Right renal pelvis (tissue), 4 donors: Measurements from ENCODE around the gene PALM. TPM values are rescaled to one million over a fixed set of nuclear protein-coding genes. Genes with fewer than 3 reads are reported as not detected.

Source experiments
- DNase-seq, 4 donors: peaks; one replicate each; pipeline ENCODE4 v3.0.0-alpha.2; 2013; ENCODE audit warnings: low read depth in 4 of 4, low spot score in 3 of 4, missing footprints in 1 of 4
- polyA plus RNA-seq, 4 donors: library from polyadenylated mRNA; unstranded; fragments of 120-200 nt; gene quantifications; one replicate each; pipeline ENCODE4 v1.2.1, GENCODE V29; 2013; ENCODE audit not compliant: insufficient read length in 4 of 4

Gene PALM
- polyA plus RNA-seq, 4 donors: 79.7 to 121 (median 87.5) TPM

DNA sequence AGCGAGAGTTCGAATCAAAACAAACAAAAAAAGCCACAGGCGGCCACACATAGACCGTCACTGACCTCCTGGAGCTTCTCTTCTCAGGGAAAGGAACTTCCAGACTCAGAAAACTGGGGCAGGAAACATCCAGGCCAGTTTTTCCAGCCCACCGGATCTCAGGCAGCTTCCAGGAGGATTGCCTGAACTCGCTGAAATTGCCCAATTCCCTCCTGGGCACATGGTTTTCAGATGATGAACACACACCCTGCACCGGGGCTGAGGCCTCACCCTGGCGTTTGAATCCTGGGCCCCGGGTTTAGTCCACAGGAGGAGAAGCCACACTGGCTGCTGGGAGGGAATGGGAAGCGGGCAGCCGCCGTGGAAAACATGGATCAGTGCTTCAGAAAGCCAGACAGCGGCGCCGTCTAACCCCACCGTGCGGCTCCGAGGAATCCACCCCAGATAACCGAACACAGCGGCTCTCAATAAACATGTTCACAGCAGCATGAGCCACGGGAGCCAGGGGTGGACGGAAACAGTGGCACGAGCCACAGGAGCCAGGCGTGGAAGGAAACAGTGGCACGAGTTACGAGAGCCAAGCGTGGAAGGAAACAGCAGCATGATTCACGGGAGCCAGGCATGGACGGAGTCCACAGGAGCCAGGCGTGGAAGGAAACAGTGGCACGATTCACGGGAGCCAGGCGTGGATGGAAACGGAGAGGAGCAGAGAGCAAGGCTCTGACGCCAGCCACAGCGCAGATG, 70.3 kb downstream of the PALM start:
- no peak for DNase-seq

DNA sequence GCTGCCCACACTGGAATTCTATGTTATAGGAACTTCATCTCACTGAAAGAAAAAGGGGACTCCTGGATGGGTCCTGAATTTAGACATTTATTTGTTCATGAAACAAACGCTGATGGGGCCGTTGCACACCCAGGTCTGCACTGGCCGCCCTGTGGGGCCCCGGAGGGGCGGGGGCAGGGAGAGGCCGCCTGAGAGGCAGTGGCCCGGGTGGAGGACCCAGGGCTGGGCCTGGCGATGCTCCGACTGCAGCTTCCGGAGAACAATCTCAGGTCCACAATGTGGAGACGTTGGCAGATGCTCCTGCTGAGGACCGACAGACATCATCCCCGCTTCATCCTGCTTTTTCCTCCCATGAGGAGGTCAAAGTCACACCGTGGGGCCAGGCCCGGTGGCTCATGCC, 72.2 kb downstream of the PALM start:
- no peak for DNase-seq

DNA sequence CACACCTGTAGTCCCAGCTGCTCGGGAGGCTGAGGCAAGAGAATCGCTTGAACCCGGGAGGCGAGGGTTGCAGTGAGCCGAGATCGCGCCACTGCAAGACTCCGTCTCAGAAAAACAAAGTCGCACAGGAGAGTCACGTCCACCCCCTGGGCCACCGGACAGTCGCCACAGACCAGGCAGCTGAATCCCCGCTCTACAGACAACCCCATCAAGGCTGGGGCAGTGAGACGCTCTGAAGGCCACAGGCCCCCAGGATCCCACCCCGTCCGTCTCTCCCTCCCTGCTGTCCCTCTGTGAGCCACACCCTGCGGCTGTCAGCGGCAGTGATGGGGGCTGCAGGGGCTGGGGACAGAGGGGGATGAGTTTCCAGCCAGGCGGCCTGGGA, 73.1 kb downstream of the PALM start:
- DNase-seq: no peak

DNA sequence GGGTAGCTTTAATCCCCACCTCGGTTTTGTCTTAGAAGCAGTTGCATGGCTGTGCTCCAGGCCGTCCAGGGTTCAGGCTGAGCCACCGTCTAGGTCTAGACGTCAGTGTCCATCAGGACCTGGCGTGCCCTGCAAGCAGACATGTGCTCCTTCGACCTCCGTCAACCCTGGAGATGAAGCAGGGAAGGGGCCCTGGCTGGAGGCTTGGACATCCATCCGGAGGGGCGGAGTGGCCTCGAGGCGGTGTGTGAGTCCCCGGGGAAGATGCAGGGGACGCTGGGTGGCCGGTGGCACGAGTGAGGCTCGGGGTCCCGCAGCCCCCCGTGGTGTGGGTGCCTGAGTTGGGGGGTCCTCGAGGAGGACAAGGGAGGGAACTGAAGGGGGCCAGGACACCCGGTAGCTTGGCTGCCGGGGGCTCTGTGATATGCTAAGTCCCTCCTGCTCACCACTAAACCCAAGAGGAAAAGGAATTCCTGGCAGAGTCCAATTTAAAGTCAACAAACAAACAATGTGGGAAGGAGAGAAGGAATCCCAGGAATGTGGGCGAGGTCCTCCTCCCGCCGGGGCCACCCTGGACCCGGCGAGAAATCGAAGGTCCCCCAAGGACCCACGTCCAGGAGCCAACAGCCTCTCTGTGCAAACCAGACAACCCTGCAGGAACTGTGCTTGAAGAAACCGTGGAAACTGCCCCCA, 73.6 kb downstream of the PALM start:
- no peak for DNase-seq

DNA sequence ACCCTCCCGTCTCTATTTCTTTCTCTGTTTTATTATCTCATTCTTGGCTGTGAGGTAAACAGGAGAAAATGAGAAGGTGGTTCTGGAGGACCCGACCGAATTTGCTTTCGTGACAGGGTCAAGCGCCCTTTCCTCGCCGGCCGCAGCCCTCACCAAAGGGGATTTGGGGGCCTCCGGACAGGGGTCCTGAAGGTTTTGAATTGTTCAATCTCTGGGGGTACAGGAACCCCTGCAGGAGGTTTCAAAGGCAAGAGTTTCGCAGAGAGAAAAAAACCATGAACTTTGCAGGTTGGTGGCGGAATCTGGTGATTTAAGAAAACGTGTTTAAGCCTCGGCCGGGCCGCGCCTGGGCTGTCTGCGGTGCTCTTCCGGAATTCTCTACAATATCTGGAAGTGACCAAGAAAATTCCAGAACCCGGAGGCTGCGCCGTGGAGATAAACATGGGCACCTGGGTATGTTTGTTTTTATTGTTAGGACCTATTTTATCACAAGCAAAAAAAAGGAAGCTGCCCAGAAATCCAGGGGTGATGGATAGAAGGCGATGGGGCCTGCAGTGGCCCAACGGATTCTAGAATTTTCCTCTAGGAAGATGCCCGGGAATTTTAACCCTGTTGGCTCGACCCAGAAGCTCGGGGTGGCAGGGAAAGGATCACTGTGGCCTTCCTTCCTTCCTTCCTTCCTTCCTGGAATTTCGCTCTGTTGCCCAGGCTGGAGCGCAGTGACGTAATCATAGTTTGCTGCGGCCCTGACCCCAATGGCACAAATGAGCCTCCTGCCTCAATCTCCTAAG, 74.3 kb downstream of the PALM start:
- no peak for DNase-seq

DNA sequence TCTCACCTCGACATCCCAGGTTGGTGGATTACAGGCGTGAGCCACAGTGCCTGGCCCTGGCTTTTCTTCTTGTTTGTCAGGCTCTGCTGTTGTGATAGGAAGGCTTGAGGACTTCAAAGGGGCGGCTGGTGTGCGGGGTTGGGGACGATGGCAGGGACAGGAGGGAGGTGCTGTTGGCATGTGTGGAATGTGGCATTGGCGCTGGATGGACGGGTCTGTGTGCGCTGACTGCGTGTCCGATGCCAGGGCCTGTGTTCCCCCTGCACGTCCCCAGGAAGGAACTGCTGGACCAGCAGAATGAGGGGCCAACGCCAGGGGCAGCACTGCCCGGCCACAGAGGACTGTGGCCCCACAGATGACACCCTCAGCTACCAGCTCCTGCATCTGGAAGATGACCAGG, 75.8 kb downstream of the PALM start:
- no peak for DNase-seq

DNA sequence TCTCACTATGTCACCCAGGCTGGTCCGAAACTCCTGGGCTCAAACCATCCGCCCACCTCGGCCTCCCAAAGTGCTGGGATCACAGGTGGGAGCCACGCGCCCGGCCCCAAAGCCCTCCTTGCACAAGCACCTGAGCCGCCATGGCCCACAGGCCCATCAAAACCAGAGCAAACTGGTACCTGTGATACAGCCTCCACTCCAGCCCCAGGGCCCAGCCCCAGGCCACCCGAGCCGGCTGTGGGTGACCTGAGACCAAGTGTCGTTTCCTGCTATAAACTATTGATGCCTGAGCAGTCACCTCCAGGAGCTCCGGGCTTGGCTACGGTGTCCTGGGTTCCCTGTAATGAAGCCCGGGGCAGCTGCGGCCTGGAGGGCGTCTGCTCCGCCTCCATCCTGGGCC, 78.8 kb downstream of the PALM start:
- no peak for DNase-seq

DNA sequence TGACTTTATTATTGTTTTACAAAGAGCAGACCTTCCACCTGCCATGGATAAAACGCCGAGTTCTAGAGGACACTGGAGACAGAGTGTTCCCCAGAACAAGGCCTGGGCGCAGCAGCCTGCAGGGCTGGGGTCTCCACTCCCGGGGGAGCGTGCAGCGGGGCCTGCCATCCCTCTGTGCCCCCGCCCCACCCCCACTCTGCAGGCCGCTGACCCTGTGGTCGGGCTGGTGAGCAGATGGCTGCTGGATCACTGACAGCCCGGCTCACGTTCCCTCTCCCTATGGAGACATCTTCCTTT, 79.9 kb downstream of the PALM start:
- no peak for DNase-seq

DNA sequence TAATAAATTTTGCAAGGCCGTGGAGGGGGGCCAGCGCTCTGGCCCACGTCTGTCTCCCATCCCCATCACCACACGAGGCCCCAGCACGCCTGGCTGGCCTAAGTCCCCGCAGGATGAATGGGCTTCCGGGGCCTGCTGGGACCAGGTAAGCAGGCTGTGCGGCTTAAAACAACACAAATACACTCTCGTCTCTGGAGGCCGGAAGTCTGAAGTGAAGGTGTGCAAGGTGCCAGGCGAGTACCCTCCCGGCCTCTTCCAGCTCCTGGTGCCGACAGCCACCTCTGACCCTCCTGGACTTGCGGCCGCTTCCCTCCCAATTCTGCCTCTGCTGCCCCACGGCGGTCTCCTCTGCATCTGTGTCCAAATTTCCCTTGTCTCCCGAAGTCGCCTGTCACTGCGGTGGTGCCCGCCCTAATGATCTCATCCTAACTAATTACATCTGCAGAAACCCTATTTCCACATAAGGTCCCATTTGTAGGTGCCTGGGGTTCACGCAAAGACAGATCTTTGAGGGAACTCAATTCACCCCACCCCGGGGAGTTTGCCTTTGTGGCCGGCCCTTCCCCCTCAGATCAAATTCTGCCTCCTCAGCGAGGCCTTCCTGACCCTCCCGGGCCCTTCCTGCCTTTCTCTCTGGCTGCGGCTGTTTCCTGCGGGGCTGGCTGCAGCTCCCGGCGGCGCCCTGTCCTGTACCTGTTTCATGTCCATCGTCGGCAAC, 80.4 kb downstream of the PALM start:
- DNase-seq: no peak

DNA sequence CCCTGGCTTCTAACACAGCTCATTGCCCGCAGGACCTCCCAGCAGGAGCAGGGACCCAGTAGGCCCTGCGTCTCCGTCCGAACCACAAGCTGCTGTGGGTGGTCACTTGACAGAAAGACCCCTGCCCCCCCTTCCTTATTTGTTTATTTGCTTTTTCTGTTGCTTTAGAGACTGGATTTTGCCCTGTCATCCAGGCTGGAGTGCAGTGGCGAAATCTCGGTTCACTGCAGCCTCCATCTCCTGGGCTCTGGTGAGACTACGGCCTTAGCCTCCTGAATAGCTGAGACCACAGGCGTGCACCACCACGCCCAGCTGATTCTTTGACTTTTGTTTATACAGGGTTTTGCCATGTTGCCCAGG, 80.9 kb downstream of the PALM start:
- DNase-seq: no peak

DNA sequence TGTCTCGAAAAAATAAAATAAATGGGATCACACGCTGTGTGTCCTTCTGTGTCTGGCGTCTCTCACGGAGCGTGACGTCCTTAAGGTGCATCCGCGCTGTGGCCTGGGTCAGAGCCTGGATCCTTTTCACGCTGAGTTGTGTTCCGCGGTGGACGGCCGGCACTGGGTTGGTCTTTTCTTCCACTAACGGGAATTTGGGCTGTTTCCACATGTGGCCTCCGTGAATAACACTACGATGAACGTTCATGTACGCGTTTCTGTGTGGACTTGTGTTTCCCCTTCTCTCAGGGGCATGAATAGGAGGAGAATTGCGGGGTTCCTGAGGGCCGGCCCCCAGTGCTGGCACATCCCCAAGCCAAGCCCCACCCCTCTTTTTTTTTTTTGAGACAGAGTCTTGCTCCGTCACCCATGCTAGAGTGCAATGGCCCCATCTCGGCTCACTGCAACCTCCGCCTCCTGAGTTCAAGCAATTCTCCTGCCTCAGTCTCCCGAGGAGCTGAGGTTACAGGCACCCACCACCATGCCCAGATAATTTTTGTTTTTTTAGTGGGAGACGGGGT, 82.4 kb downstream of the PALM start:
- DNase-seq: no peak

DNA sequence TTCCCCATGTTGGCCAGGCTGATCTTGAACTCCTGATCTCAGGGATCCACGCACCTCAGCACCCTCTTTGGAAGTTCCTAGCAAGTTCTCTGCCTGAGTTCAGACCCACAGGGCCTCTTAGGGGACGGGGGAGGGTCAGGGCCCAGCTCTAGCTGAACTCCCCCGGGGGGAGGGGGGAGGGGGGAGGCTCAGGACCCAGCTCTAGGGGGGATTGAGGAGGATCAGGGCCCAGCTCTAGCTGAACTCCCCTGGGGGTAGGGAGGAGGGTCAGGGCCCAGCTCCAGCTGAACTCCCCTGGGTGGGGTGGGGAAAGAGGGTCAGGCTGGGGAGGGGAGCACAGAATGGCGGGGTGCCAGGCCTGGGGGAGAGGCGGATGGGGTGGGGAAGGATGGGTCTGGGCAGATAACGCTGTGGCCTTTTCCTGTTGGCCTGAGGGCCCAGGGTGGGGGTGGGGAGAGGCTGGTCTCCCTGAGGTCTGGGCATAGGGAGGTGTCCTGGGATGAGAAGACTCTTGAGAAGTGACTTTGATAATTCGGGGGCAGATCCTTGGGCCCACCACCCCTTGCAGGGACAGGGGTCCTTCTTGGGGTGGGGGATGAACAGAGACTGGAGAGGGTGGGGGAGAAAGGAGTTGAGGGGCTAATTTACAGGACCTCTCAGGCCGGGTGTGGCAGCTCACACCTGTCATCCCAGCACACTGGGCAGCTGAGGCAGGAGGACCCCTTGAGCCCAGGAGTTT, 83.0 kb downstream of the PALM start:
- DNase-seq: no peak

DNA sequence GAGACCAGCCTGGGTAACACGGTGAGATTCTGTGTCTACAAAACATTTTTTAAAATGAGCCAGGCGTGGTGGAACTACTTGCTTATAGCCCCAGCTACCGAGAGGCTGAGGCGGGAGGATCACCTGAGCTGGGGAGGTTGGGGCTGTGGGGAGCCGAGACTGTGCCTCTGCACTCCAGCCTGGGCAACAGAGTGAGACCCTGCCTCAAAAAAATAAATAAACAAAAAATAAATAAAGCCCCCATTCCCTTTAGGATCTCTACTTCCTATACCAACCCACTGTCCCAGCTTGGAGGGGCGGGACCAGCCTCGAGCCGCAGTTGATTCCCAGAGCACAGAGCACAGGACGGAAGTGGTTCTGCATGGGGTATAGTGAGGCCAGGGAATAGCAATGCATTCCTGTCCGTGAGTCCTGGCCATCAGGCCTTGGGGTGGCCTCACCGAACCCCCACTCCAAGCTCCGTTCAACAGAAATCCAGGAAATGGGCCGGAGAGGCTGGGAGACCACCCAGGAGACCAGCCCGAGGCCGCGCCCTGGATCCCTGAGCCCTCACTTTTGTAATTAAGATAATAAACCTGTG, 83.7 kb downstream of the PALM start:
- DNase-seq: no peak

DNA sequence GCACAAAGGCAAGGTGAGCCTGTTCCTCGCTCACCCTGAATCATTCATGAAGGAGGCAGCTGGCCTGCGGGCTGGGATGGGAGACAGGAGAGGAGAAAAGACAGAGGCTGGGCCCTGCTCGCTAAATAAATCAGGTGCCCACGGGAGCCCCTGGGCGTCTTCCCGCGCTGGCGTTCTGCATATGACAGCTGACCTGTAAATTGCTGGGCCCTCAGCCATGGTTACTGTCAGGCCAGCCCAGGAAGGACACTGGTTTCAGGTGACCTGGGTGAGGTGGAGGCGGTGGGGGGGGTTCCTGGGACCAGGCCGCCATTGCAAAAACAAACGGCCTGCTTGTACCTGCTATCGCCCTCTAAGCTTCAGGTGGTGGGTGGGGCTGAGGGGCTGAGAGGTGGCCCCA, 85.1 kb downstream of the PALM start:
- no peak for DNase-seq

DNA sequence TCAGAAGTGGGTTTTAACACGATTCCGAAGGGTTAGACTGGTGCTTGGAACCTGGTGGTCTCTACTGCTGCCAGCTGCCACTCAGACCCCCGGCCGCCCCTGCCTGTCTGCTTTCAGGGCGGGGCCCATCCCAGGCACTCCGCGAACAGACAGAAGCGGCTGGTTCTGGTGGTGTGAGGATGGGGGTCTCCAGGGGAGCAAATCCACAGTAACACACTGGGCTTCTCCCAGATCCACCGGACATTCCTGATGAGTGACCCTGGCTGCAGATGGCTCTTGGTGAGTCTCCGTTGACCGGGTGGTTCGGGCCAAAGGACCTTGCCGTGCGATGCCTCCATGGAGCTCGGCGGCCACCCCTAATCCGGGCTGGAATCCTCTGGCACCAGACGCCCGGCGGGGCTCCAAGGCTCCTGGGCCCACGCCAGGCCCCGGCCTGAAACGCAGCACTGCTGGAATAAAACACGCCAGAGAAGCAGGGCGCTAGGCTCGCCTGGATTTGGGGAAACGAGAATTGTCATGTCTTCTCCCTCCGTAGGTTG, 86.4 kb downstream of the PALM start:
- DNase-seq: no peak

DNA sequence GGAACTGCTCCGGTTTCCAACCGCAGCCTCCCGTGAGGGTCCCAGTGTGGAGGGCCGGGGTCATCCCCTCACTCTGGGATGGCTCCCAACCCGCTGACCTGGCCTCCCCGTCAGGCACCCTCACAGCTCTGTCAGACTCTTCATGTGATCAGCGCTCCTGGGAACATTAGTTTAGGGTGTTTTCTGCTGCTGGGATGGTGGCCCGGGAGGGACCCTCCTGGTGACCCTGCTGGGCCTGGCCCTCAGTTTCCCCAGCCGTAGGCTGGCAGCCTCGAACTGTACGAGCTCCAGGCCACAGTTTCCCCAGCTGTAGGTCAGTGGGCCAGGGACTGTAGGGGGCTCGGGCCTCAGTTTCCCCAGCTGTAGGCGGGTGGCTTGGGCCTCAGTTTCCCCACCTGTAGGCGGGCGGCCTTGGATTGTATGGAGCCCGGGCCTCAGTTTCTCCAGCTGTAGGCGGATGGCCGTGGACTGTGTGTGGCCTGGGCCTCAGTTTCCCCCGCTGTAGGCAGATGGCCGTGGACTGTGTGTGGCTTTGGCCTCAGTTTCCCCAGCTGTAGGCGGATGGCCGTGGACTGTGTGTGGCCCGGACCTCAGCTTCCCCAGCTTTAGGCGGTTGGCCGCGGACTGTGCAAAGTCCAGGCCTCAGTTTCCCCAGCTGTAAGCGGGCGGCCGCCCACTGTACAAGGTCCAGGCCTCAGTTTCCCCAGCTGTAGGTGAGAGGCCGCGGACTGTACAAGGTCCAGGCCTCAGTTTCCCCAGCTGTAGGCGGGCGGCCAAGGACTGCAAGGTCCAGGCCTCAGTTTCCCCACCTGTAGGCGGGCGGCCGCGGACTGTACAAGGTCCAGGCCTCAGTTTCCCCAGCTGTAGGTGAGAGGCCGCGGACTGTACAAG, 87.2 kb downstream of the PALM start:
- no peak for DNase-seq

DNA sequence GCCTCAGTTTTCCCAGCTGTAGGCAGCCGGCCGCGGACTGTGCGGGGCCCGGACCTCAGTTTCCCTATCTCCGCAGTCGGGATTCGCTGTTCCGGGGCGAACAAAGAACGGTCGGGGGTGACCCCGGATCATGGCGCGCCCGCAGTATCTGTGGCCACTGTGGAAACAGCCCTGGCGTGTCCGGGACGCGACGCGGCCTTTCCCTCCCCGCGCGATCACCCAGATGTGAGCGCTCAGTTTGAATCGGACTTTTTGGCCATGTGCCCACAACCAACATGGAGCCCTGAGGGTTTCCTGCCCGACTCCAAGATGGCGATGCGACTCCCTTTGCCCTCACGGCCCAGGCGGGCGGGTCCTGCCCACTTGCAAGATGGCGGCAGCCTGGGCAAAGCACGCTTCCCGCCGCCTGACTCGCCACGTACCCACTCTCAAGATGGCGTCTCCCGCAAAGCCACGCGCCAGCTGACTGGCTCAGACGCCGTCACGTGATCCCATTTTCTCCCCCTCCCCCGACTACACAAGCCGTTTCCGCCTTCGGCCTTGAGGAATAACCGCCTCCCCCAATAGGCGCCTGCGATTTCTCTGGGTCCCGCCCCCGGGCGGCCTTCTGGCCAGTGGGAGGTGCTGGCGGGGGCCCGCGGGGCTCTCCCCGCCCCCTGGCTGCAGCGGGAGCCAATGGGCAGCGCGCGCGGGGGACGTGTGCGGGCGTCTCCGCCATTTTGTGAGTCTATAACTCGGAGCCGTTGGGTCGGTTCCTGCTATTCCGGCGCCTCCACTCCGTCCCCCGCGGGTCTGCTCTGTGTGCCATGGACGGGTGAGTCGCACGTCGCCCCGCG, 88.2 kb downstream of the PALM start, which contains the start of gene PTBP1:
Gene PTBP1, plus strand, starts transcription at position 761 of the 836 bp plus-strand sequence. Its CDS starts 46 bp downstream, at position 807.
- DNase-seq: peak; percentile 99 to 100 (median 99)
